Stimulated activated CD4-positive, alpha-beta T cell treated with anti-CD3 and anti-CD28 coated beads, Interleukin-15, amount 100 ng/mL, for 24 hours (primary cell): ENCODE measurements around the gene TUBA3E.
"Not testable (repeated sequence)": the region's sequence is repeated elsewhere in the genome, so short reads cannot be mapped to it uniquely, and the experiment has no call there.

Experiments used
- DNase-seq: peaks from one replicate; pipeline ENCODE4 v3.0.0-alpha.2; 2020

The TUBA3E gene

GRCh38 chr2:130198343-130198742 is at the start of gene TUBA3E:
TUBA3E (minus strand) TSS chr2:130198439; CDS start chr2:130198360, 79 bp downstream.
- DNase-seq, result no peak

GRCh38 chr2:130246430-130246829 is 48.2 kb upstream of the TUBA3E start:
- DNase-seq, result no peak

GRCh38 chr2:130245976-130246375 is 47.7 kb upstream of the TUBA3E start:
- no peak for DNase-seq

- DNase-seq, result no peak
Observed at GRCh38 chr2:130243359-130243758, 45.1 kb upstream of the TUBA3E start.

- DNase-seq, result no peak
Observed at GRCh38 chr2:130241041-130241707, 42.9 kb upstream of the TUBA3E start.

GRCh38 chr2:130239581-130239980 is 41.3 kb upstream of the TUBA3E start:
- DNase-seq, result not testable (repeated sequence)

GRCh38 chr2:130233066-130233465 is 34.8 kb upstream of the TUBA3E start:
- DNase-seq, result not testable (repeated sequence)

GRCh38 chr2:130231656-130232055 is 33.4 kb upstream of the TUBA3E start:
- DNase-seq, result no peak

GRCh38 chr2:130230907-130231306 is 32.7 kb upstream of the TUBA3E start:
- DNase-seq, result not testable (repeated sequence)

GRCh38 chr2:130230376-130230775 is 32.1 kb upstream of the TUBA3E start:
- not testable (repeated sequence) for DNase-seq

GRCh38 chr2:130229161-130229510 is 30.9 kb upstream of the TUBA3E start:
- peak; percentile 49 for DNase-seq

GRCh38 chr2:130228467-130229160 is 30.4 kb upstream of the TUBA3E start:
- not testable (repeated sequence) for DNase-seq

GRCh38 chr2:130228005-130228404 is 29.8 kb upstream of the TUBA3E start:
- not testable (repeated sequence) for DNase-seq

GRCh38 chr2:130222523-130222922 is 24.3 kb upstream of the TUBA3E start:
- DNase-seq, result not testable (repeated sequence)

GRCh38 chr2:130220505-130220904 is 22.3 kb upstream of the TUBA3E start:
- not testable (repeated sequence) for DNase-seq

GRCh38 chr2:130219147-130219546 is 20.9 kb upstream of the TUBA3E start:
- DNase-seq, result not testable (repeated sequence)

- DNase-seq, result not testable (repeated sequence)
Observed at GRCh38 chr2:130207051-130207450, 8.8 kb upstream of the TUBA3E start.

- not testable (repeated sequence) for DNase-seq
Observed at GRCh38 chr2:130203150-130203549, 4.9 kb upstream of the TUBA3E start.

GRCh38 chr2:130202518-130202917 is 4.3 kb upstream of the TUBA3E start:
- DNase-seq, result not testable (repeated sequence)

- not testable (repeated sequence) for DNase-seq
Observed at GRCh38 chr2:130196052-130196451, 2.2 kb downstream of the TUBA3E start.

- DNase-seq, result not testable (repeated sequence)
Observed at GRCh38 chr2:130195089-130195635, 3.1 kb downstream of the TUBA3E start.

- not testable (repeated sequence) for DNase-seq
Observed at GRCh38 chr2:130193824-130194223, 4.4 kb downstream of the TUBA3E start.

GRCh38 chr2:130192451-130192850 is 5.8 kb downstream of the TUBA3E start:
- not testable (repeated sequence) for DNase-seq

GRCh38 chr2:130191319-130191718 is 6.9 kb downstream of the TUBA3E start:
- DNase-seq, result not testable (repeated sequence)
